ENCODE data around the gene XPNPEP3. TPM values are rescaled to one million over a fixed set of nuclear protein-coding genes. Genes with fewer than 3 reads are reported as not detected.
A peak's percentile ranks its signal among the peaks of the same experiment; 100 is the strongest.

Gene XPNPEP3
- total RNA-seq, 1 experiment from 2014 or later, result 14.9 TPM

DNA sequence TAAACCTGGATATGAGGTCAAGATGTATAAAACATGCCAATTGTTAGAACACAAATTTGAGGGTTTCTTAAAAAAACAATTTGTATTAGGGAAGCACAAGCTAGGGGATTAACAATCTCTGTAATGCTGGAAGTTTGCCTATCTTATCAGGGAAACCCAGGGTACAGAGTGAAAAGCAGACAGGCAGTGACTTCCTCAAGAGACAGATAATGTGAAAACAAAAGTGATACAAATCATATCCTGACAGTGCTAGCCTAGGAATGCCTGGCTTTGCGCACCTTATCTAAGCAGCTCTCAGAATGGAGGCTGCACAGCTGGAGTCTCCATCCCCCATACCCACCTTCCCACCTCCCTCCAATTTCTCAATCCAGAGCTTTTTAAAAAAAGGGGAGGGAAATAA is 71.7 kb downstream of the XPNPEP3 start:
- H3K9me3 ChIP-seq (replicated peaks), result no peaks in the 10 kb centered on the region
- H3K36me3 ChIP-seq, result peaks cover 40% of the 10 kb centered on the region
- DNase-seq (ENCODE audit: low read depth in 1 of 2, low spot score in 2 of 2), result no peak
- no peaks in the 10 kb centered on the region for H3K27me3 ChIP-seq (replicated peaks)
- H3K27ac ChIP-seq, result no peak overlapping the region
- H3K4me1 ChIP-seq (replicated peaks), result no peaks in the 10 kb centered on the region
- no peak overlapping the region for H3K4me3 ChIP-seq

DNA sequence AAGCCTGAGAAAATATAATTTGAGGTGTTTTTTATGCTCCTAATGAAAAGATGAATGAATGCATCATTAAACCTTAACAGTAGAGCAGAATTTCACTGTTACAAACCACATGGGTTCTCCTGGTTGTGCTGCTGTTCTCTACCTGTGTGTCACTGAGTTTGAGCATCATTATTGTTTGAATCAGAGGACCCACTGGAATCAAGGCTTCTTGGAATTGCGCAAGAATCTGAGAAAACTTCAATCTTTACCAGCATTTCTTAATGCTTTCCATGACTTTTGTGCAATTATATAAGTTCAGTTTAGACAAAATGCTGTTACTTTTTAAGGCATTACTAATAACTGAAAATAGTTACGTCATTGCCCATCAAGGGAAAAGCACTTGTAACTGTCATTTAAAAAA is 75.4 kb downstream of the XPNPEP3 start:
- H3K4me1 ChIP-seq (replicated peaks), result no peaks in the 10 kb centered on the region
- DNase-seq (ENCODE audit: low read depth in 1 of 2, low spot score in 2 of 2), result no peak
- no peaks in the 10 kb centered on the region for H3K27me3 ChIP-seq (replicated peaks)
- H3K9me3 ChIP-seq (replicated peaks), result no peaks in the 10 kb centered on the region
- H3K27ac ChIP-seq, result no peak overlapping the region
- peaks cover 10% of the 10 kb centered on the region for H3K36me3 ChIP-seq
- H3K4me3 ChIP-seq, result no peak overlapping the region

DNA sequence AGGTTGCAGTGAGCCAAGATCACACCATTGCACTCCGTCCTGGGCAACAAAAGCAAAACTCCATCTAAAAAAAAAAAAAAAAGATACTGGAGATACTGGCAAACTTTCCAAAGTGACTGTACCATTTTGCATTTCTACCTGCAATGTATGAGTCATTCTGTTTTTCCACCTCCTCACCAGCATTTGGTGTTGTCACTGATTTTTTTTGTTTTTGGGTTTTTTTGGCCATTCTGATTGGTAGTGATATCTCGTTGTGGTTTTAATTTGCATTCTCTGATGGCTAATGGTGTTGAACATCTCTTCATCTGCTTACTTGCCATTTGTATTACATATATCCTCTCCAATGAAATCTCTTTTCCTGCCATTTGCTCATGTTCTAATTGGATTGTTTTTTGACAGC is 82.3 kb downstream of the XPNPEP3 start:
- Histone ChIP-seq H3K9me3 (replicated peaks) (no peaks in the 10 kb centered on the region), H3K4me1 (replicated peaks) (no peaks in the 10 kb centered on the region), H3K36me3 (no peaks in the 10 kb centered on the region; the same call in 1 of the 2 replicates), H3K27ac (no peak overlapping the region), H3K27me3 (replicated peaks) (no peaks in the 10 kb centered on the region), H3K4me3 (no peak overlapping the region)
- DNase-seq (ENCODE audit: low read depth in 1 of 2, low spot score in 2 of 2), result no peak

DNA sequence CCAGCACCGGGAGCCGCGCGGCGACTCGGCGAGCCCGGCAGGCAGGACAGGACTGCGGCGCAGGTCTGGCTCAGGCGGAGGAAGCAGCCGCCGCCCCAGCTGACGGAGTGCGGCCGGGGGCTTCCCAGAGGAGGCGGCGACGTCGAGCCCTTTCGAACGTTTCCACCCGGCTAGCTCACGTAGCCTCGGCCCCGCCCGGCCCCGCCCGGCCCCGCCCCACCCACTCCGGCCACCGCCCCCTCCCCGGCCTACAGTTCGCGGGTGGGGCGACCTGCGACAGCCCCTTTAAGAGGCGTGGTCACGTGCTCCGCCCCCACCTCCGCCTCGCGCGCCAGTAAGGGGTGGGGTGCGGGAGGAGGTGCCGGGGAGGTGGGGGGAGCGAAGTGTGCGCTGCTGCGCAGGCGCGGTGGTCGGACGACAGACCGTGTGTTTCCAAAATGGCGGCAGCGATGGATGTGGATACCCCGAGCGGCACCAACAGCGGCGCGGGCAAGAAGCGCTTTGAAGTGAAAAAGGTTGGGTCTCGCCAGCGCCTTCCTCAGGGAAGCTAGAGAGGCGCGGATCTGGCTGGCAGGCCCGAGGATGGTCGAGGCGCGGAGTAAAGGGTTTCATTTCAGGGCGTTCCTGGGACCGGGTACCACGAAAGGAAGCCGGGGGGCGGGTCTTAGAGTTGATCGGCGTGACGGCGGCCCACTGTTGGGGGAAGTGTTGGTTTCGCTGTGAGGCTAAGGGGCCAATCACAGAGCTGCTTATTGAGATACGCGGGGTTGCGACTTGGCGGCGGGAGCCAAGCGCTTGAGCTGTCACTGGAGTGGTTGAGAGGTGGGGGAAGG is 94.2 kb downstream of the XPNPEP3 start, which contains the start of gene RBX1:
RBX1 (plus strand) TSS at position 417 of the 833 bp plus-strand sequence; CDS start at position 438, 21 bp downstream.
- Histone ChIP-seq H3K27me3 (replicated peaks) (no peaks in the 10 kb centered on the region), H3K4me1 (replicated peaks) (peaks cover 10% of the 10 kb centered on the region), H3K36me3 (peaks cover 37% of the 10 kb centered on the region), H3K4me3 (peak within 1 kb of the TSS; percentile 79), H3K27ac (peak within 1 kb of the TSS; percentile 89), H3K9me3 (replicated peaks) (no peaks in the 10 kb centered on the region; the same call in 1 of the 2 replicates)
- DNase-seq (ENCODE audit: low read depth in 1 of 2, low spot score in 2 of 2), result peak; percentile 99

DNA sequence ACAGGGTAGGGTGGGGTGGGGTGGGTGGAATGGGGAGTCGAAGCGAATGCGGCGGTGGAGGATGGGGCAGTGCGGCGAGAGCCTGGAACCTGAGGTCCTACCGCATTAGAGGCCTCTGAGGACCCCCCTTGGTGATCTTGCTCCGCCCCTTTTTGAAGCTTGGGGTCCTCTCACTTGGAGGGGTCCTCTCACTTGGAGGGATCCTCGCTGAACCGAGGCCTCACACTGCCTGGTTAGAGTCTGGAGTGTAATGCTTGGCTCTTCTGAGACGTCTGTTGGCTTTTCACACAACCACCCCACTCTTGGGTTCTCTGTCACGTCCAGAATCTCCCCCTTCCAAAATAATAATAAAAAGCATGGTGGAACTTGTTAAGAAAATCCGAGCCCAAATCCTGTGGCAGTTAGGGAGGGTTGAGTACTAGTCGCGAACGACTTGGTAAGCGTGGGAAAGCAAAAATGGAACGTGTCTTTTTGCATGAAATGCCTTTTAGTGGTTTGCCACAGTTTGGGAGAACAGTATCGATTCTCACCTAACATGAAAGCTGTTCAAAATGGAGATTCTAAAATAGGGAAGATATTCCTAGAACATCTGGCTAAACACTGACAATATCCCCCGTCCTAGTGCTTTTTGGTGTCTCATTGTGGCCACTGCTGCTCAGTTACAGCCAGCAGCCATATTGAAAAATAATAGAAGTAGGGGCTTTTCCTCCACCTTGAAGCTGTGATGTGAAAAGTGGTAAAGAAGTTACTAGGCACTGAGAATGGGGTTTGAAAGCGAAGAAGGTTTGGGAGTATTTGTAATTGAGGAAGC is 95.1 kb downstream of the XPNPEP3 start:
- H3K4me3 ChIP-seq, result peak overlapping the region; percentile 79
- DNase-seq (ENCODE audit: low read depth in 1 of 2, low spot score in 2 of 2), result no peak
- H3K27ac ChIP-seq, result peak overlapping the region; percentile 52
- H3K36me3 ChIP-seq, result peaks cover 45% of the 10 kb centered on the region
- peaks cover 10% of the 10 kb centered on the region for H3K4me1 ChIP-seq (replicated peaks)
- no peaks in the 10 kb centered on the region for H3K27me3 ChIP-seq (replicated peaks)
- no peaks in the 10 kb centered on the region; the same call in 1 of the 2 replicates for H3K9me3 ChIP-seq (replicated peaks)

DNA sequence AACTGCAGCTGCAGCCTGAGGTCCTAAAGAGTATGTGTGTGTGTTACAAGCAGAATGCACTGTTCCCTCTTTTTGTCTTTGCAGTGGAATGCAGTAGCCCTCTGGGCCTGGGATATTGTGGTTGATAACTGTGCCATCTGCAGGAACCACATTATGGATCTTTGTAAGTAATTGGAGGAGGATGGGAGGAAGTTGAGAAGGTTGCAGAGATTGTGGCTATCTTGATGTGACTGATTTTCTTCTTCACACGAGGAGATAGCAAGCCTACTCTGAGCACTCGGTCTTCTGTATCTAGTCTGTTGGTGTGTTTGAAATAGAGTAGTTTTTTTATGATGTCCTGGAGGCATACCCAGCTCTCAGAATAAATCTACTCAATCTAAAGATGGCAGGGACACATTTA is 96.5 kb downstream of the XPNPEP3 start:
- no peak for DNase-seq (ENCODE audit: low read depth in 1 of 2, low spot score in 2 of 2)
- no peak overlapping the region for H3K4me3 ChIP-seq
- H3K9me3 ChIP-seq (replicated peaks), result no peaks in the 10 kb centered on the region; the same call in 1 of the 2 replicates
- H3K36me3 ChIP-seq, result peaks cover 58% of the 10 kb centered on the region
- no peaks in the 10 kb centered on the region for H3K27me3 ChIP-seq (replicated peaks)
- no peak overlapping the region for H3K27ac ChIP-seq
- peaks cover 10% of the 10 kb centered on the region for H3K4me1 ChIP-seq (replicated peaks)

DNA sequence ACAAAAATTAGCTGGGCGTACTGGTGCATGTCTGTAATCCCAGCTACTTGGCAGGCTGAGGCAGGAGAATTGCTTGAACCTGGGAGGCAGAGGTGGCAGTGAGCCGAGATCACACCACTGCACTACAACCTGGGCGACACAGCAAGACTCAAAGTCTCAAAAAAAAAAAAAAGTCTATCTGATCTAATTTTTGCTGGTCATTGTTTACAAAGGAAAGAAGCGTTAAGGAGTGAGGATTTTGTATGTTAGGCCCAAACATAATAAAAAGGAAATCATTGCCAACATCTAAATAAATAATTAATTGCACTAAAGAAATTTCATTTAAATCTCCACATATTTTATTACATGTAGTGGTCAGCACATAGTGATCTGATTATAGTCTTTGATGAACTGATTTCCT is 97.2 kb downstream of the XPNPEP3 start:
- Histone ChIP-seq H3K27ac (no peak overlapping the region), H3K27me3 (replicated peaks) (no peaks in the 10 kb centered on the region), H3K4me3 (no peak overlapping the region), H3K4me1 (replicated peaks) (peaks cover 10% of the 10 kb centered on the region), H3K9me3 (replicated peaks) (no peaks in the 10 kb centered on the region; the same call in 1 of the 2 replicates), H3K36me3 (peaks cover 63% of the 10 kb centered on the region)
- no peak for DNase-seq (ENCODE audit: low read depth in 1 of 2, low spot score in 2 of 2)

DNA sequence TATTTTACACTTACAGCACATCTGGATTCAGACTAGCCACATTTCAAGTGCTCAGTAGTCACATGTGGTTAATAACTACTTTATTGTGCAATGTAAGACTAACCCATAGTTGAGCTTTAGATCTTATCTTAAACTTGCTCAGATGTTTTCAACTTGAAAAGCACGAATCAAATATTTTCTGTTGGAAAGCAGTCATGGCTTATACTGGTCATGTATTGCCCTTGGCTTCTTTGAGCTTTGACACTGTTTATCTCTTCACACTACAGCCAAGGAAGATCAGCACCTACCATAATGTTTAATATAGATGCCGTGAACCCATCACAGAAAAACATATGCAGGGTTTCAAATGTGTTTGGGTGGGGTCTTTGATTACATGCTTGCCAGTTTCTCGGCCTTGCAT is 98.6 kb downstream of the XPNPEP3 start:
- no peaks in the 10 kb centered on the region; the same call in 1 of the 2 replicates for H3K9me3 ChIP-seq (replicated peaks)
- no peak overlapping the region for H3K27ac ChIP-seq
- H3K27me3 ChIP-seq (replicated peaks), result no peaks in the 10 kb centered on the region
- peaks cover 67% of the 10 kb centered on the region for H3K36me3 ChIP-seq
- DNase-seq (ENCODE audit: low read depth in 1 of 2, low spot score in 2 of 2), result no peak
- H3K4me1 ChIP-seq (replicated peaks), result peaks cover 5% of the 10 kb centered on the region
- no peak overlapping the region for H3K4me3 ChIP-seq

DNA sequence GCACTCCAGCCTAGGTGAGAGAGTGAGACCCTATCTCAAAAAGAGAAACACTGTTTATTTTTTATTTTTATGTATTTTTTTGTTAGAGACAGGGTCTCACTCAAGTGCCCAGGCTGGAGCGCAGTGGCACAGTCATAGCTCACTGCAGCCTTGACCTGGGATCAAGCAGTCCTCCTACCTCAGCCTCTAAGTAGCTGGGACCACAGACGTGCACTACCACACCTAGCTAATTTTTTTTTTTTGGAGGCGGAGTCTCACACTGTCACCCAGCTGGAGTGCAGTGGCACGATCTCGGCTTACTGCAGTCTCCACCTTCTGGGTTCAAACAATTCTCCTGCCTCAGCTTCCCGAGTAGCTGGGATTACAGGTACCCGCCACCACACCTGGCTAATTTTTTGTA is 100.7 kb downstream of the XPNPEP3 start:
- H3K36me3 ChIP-seq, result peaks cover 77% of the 10 kb centered on the region
- H3K9me3 ChIP-seq (replicated peaks), result no peaks in the 10 kb centered on the region
- H3K27me3 ChIP-seq (replicated peaks), result no peaks in the 10 kb centered on the region
- H3K4me3 ChIP-seq, result no peak overlapping the region
- no peaks in the 10 kb centered on the region; the same call in 1 of the 2 replicates for H3K4me1 ChIP-seq (replicated peaks)
- no peak overlapping the region for H3K27ac ChIP-seq
- no peak for DNase-seq (ENCODE audit: low read depth in 1 of 2, low spot score in 2 of 2)

DNA sequence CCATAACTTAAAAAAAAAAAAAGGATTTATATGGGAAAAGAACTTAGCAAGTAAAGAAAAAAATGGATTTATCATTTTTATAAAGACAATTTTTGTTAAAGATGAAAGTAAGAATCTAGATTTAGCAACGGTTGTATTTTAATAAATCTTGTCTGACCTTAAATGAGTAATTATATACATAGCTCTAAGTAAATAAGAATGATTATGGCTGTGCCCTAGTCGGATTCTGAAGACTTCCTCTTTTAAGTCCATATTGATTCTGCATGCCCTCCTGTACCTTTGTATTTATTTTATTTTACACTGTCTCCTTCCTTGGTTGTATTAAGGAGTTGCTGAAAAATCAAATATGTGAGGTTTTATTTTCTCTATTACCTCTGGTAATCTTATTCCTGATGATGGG is 101.4 kb downstream of the XPNPEP3 start:
- no peaks in the 10 kb centered on the region for H3K9me3 ChIP-seq (replicated peaks)
- no peak for DNase-seq (ENCODE audit: low read depth in 1 of 2, low spot score in 2 of 2)
- H3K27me3 ChIP-seq (replicated peaks), result no peaks in the 10 kb centered on the region
- no peak overlapping the region for H3K27ac ChIP-seq
- peaks cover 79% of the 10 kb centered on the region for H3K36me3 ChIP-seq
- H3K4me3 ChIP-seq, result no peak overlapping the region
- H3K4me1 ChIP-seq (replicated peaks), result no peaks in the 10 kb centered on the region; the same call in 1 of the 2 replicates

DNA sequence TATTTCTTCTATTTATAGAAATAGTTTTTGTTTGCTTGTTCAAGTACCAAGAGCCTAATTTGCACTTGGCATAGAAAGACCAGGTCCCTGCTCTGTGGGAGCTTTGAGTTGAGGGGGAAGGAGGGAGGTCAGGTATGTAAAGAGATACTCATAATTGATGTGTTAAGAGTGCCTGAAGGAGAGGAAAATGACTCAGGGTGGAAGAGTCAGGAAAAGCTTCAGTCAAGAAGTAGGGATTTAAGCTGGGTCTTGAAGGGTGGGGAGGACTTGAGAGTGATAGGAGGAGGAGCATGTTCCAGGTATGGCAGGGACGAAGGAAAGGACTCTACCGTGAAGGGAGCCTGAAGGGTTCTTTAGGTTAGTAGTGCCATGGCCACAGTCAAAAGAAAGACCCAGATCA is 103.2 kb downstream of the XPNPEP3 start:
- H3K27me3 ChIP-seq (replicated peaks), result no peaks in the 10 kb centered on the region
- no peaks in the 10 kb centered on the region for H3K9me3 ChIP-seq (replicated peaks)
- DNase-seq (ENCODE audit: low read depth in 1 of 2, low spot score in 2 of 2), result no peak
- no peak overlapping the region for H3K4me3 ChIP-seq
- no peak overlapping the region for H3K27ac ChIP-seq
- no peaks in the 10 kb centered on the region for H3K4me1 ChIP-seq (replicated peaks)
- peaks cover 79% of the 10 kb centered on the region for H3K36me3 ChIP-seq

DNA sequence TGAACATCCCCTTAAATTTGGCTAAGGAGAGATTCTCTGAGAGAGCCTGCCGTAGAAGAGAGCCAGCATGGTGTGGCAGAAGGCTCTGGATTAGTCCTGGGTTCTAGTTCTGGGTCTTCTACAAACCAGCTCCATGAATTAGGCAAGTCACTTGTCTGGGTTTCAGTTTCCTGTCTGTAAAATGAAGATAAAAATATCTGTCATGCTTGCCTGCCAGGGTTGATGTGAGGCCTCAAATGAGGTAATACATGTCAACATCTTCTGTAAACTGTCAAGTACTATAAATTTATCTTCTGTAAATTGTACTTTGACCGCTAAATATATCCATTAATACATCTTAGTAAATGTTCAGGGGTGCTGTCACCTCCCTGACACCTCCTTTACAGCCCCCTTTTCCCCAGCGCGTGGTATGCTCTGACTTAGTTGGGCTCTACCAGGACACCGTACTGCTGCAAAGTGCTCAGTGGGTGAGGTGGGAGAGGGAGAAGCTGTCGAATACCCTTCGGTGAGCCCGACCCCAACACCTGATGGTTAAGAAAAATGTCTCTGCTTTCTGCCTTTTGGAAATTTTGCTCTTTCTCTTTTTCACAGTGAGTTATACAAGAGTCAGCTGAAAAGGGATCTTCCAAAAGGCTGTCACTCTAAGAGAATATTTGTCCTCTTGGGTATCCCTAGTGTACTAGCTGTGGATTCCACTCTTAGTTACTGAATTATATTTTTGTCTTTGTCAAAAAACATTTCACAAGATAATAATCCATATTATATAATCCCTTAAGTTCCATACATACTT is 109.2 kb downstream of the XPNPEP3 start:
- Histone ChIP-seq H3K4me1 (replicated peaks) (no peaks in the 10 kb centered on the region), H3K36me3 (peaks cover 86% of the 10 kb centered on the region), H3K27ac (no peak overlapping the region), H3K4me3 (no peak overlapping the region), H3K9me3 (replicated peaks) (no peaks in the 10 kb centered on the region), H3K27me3 (replicated peaks) (no peaks in the 10 kb centered on the region)
- no peak for DNase-seq (ENCODE audit: low read depth in 1 of 2, low spot score in 2 of 2)

DNA sequence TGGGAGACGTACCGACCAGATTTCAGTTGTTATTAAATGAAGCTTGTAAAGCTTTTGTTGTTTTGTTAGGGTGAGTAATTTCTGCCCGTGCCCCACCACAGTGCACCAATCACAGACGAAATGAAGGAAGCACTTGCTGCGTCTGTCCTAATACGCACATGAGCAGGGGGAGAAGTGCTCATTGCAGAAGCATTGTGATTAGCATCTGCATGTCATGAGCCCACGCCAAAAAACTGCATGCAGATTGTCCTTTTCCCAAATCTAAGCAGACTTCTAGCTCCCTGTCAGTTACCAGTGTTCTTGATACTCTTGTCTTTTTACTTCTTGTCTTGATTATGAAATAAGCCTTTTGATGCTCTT is 109.8 kb downstream of the XPNPEP3 start:
- no peak for DNase-seq (ENCODE audit: low read depth in 1 of 2, low spot score in 2 of 2)
- H3K27me3 ChIP-seq (replicated peaks), result no peaks in the 10 kb centered on the region
- H3K9me3 ChIP-seq (replicated peaks), result no peaks in the 10 kb centered on the region
- H3K4me3 ChIP-seq, result no peak overlapping the region
- H3K27ac ChIP-seq, result no peak overlapping the region
- H3K4me1 ChIP-seq (replicated peaks), result no peaks in the 10 kb centered on the region
- H3K36me3 ChIP-seq, result peaks cover 84% of the 10 kb centered on the region
